OCI-LY1 (cell line): ENCODE results near the gene CBL.

Experiments
- EZH2 ChIP-seq: fragments of 200-600 bp; sonication (generic), shearing (Covaris generic); IDR thresholded peaks from 2 replicates; pipeline ENCODE4 v1.8.0; 2017; ENCODE audit warnings: borderline replicate concordance, mixed run types, mild to moderate bottlenecking, antibody characterized with exemption, low read length, moderate library complexity, mixed read lengths
- TF ChIP-seq, protein P1 (sequence below): fragments of 200-600 bp; sonication (generic), shearing (Covaris generic); IDR thresholded peaks from 2 replicates; pipeline ENCODE4 v1.5.1; 2017; ENCODE audit warnings: mild to moderate bottlenecking, antibody characterized with exemption, low read length, moderate library complexity, mixed read lengths

DNA sequence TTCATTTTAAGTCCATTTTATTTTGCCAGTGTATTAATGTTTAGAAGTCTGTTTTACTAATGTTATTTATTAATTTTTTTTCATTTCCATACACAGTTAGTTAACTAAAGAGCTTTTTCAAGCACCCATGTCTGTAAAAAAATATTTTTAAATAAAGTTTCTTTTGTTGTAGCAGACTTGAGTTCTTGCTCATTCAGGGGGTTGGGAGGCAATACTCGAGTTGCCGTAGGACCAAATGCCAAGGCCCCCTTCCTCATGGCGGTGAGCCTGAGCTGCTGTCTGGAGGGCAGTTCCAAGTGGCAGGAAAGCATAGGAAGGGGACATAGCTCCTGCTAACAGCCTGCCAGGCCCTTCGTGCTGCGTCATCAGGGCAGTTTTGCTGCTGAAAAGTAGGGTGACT lies 101.8 kb downstream of the CBL start:
- TF ChIP-seq, protein P1, sequence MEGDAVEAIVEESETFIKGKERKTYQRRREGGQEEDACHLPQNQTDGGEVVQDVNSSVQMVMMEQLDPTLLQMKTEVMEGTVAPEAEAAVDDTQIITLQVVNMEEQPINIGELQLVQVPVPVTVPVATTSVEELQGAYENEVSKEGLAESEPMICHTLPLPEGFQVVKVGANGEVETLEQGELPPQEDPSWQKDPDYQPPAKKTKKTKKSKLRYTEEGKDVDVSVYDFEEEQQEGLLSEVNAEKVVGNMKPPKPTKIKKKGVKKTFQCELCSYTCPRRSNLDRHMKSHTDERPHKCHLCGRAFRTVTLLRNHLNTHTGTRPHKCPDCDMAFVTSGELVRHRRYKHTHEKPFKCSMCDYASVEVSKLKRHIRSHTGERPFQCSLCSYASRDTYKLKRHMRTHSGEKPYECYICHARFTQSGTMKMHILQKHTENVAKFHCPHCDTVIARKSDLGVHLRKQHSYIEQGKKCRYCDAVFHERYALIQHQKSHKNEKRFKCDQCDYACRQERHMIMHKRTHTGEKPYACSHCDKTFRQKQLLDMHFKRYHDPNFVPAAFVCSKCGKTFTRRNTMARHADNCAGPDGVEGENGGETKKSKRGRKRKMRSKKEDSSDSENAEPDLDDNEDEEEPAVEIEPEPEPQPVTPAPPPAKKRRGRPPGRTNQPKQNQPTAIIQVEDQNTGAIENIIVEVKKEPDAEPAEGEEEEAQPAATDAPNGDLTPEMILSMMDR = no peak
- TF ChIP-seq EZH2 = no peak
